ENCODE results near the gene SUN2. TPM values are rescaled to one million over a fixed set of nuclear protein-coding genes. Genes with fewer than 3 reads are reported as not detected.

Gene SUN2
- total RNA-seq, 2 experiments from 2014 or later: 101 to 107 TPM

DNA sequence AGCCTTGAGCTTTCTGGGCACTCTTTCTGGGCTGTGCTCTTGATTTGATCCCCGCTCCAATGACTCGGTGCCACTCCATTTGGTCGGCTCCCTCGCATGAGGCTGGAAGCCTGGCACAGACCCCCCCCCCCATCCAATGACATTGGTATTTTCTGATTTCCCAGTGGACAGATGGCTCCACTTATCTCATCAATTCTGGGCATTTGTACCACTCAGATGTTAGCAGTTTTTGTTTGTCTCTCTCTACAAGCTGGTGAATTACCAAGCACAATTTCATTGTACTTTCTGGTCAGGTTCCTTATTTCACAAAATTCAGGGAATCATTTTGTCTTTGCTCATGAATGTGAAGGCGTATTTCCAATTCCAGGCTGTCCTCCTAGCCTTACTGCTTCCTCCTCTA, 29.1 kb upstream of the SUN2 start:
- no peak for ATAC-seq
- POLR2A ChIA-PET: interaction anchor here (1.2 kb wide), 1 partner anchor 57 kb away, joined by 3 read pairs; no protein-coding TSS in a partner anchor
- CTCF ChIA-PET: interaction anchor here (1.2 to 1.9 kb wide), 2 partner anchors 16 to 19 kb away, joined by 4 to 7 read pairs; no protein-coding TSS in a partner anchor
- no peak overlapping the region for H3K4me3 Mint-ChIP-seq
- intact Hi-C loops (cut with micrococcal nuclease): no loop called here
- TF ChIP-seq, protein P1, sequence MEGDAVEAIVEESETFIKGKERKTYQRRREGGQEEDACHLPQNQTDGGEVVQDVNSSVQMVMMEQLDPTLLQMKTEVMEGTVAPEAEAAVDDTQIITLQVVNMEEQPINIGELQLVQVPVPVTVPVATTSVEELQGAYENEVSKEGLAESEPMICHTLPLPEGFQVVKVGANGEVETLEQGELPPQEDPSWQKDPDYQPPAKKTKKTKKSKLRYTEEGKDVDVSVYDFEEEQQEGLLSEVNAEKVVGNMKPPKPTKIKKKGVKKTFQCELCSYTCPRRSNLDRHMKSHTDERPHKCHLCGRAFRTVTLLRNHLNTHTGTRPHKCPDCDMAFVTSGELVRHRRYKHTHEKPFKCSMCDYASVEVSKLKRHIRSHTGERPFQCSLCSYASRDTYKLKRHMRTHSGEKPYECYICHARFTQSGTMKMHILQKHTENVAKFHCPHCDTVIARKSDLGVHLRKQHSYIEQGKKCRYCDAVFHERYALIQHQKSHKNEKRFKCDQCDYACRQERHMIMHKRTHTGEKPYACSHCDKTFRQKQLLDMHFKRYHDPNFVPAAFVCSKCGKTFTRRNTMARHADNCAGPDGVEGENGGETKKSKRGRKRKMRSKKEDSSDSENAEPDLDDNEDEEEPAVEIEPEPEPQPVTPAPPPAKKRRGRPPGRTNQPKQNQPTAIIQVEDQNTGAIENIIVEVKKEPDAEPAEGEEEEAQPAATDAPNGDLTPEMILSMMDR (IDR thresholded peaks at IDR 0.05): no peak
- H3K4me1 Mint-ChIP-seq (ENCODE audit: low read depth): peaks cover 3% of the 10 kb centered on the region
- no peaks in the 10 kb centered on the region for H3K9me3 Mint-ChIP-seq
- H3K36me3 Mint-ChIP-seq (ENCODE audit: low read depth): peaks cover 2% of the 10 kb centered on the region
- no peak for DNase-seq
- no peaks in the 10 kb centered on the region for H3K27me3 Mint-ChIP-seq
- H3K27ac Mint-ChIP-seq: no peak overlapping the region

DNA sequence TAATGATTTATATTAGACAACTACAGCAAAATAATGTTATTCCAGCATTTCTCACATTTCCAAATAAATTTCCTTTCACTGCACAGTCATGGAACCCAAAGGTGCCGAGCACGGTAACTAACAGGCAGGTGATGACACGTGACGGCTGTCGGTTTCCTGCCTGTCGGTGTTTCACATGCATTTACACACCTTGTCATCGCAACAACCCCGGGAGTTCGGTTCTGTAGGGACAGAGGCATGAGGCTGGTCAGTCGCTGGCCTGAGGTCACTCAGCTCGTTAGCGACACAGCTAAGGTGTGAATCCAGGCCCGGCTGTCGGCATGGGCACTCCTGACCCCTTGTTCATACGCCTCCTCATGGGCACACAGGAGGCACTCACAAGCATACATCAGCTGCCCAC, 28.2 kb upstream of the SUN2 start:
- TF ChIP-seq, protein P1 (IDR thresholded peaks at IDR 0.05): no peak
- DNase-seq (no peak), ATAC-seq (no peak)
- no peaks in the 10 kb centered on the region for H3K27me3 Mint-ChIP-seq
- no peaks in the 10 kb centered on the region for H3K9me3 Mint-ChIP-seq
- H3K4me3 Mint-ChIP-seq: no peak overlapping the region
- POLR2A ChIA-PET: no interaction called here
- intact Hi-C loops (cut with micrococcal nuclease): no loop called here
- CTCF ChIA-PET: interaction anchor here (1.2 to 1.9 kb wide), 2 partner anchors 15 to 18 kb away, joined by 4 to 7 read pairs; no protein-coding TSS in a partner anchor
- peaks cover 2% of the 10 kb centered on the region for H3K36me3 Mint-ChIP-seq (ENCODE audit: low read depth)
- no peak overlapping the region for H3K27ac Mint-ChIP-seq
- H3K4me1 Mint-ChIP-seq (ENCODE audit: low read depth): peaks cover 3% of the 10 kb centered on the region

- Mint-ChIP-seq H3K4me1 (ENCODE audit: low read depth) (peaks cover 3% of the 10 kb centered on the region), H3K9me3 (no peaks in the 10 kb centered on the region), H3K27ac (no peak overlapping the region), H3K27me3 (no peaks in the 10 kb centered on the region), H3K36me3 (ENCODE audit: low read depth) (peaks cover 2% of the 10 kb centered on the region), H3K4me3 (no peak overlapping the region)
- CTCF ChIA-PET: interaction anchor here (1.2 kb wide), 1 partner anchor 14 kb away, joined by 4 read pairs; no protein-coding TSS in a partner anchor
- POLR2A ChIA-PET: interaction anchor here (1.1 kb wide), 1 partner anchor 10 kb away, joined by 3 read pairs; no protein-coding TSS in a partner anchor
- DNase-seq (no peak), ATAC-seq (no peak)
- intact Hi-C loops (cut with micrococcal nuclease): no loop called here
- TF ChIP-seq, protein P1 (IDR thresholded peaks at IDR 0.05): no peak
Measured at GRCh38 chr22:38783095-38783615, 27.4 kb upstream of the SUN2 start.

DNA sequence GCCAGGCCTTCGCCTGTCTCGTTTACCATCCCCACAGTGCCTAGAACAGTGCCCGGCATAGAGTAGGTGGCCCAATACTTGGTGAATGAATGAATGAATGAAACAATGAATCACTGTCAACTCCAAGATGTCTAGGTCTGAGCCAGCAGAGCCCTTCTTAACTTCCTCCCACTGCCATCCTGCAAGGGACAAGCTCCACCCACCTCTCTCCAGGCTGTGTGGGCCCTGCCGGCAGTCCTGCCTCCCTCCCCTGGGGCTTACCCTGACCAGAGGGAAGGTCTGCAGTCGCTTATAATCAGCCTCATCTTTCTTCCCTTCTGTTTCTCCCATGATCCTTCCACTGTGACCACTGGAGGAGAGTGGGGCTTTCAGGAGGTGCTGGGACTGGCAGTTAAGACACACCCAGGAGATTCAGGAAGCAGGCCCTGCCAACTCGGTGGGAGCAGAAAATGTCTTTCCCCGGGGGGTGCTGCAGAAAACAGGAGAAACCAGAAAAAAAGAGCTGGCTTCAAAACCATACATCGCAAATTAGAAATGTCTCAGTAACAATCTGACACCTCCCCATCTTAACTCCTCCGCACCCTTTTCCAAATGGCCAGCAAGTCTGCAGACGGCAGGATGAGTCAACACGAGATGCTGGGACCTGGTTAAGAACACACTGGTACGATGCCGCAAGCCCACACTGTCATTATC, 26.8 kb upstream of the SUN2 start:
- Mint-ChIP-seq H3K27ac (no peak overlapping the region), H3K9me3 (no peaks in the 10 kb centered on the region), H3K27me3 (no peaks in the 10 kb centered on the region), H3K4me3 (no peak overlapping the region), H3K4me1 (ENCODE audit: low read depth) (peaks cover 3% of the 10 kb centered on the region), H3K36me3 (ENCODE audit: low read depth) (peaks cover 2% of the 10 kb centered on the region)
- ATAC-seq (peak; percentile 51), DNase-seq (no peak)
- intact Hi-C loops (cut with micrococcal nuclease): no loop called here
- POLR2A ChIA-PET: interaction anchor here (0.6 to 1.1 kb wide), 2 partner anchors 11 to 17 kb away, joined by 3 read pairs; no protein-coding TSS in a partner anchor
- CTCF ChIA-PET: interaction anchor here (1.2 to 2.2 kb wide), 2 partner anchors 14 to 16 kb away, joined by 4 to 5 read pairs; no protein-coding TSS in a partner anchor
- TF ChIP-seq, protein P1 (IDR thresholded peaks at IDR 0.05): no peak

DNA sequence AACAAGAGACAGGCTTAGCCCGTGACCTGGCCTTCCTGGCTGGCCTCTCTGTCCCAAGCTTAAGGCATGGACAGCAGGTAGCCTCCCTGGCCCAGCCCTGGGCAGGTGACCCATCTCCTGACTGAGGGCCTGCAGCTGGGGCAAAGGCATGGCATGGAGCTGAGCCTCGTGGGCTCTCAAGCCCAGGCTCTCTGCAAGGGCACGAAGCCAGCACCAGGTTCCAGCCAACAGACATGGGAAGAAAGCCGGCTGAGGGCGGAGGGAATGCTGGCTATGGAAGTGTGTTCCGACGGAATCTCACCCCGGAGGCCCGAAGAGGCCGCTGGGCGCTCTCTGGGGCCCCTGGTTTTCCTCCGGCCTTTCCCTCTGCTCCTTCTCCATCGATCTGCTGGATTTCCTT, 25.2 kb upstream of the SUN2 start:
- intact Hi-C loops (cut with micrococcal nuclease): no loop called here
- ChIA-PET POLR2A (interaction anchor here (0.6 to 1.0 kb wide), 3 partner anchors 8 to 28 kb away, joined by 3 read pairs; no protein-coding TSS in a partner anchor), CTCF (interaction anchor here (1.0 to 2.2 kb wide), 2 partner anchors 12 to 15 kb away, joined by 4 to 5 read pairs; no protein-coding TSS in a partner anchor)
- H3K27ac Mint-ChIP-seq: no peak overlapping the region
- H3K36me3 Mint-ChIP-seq (ENCODE audit: low read depth): peaks cover 2% of the 10 kb centered on the region
- H3K27me3 Mint-ChIP-seq: no peaks in the 10 kb centered on the region
- H3K4me1 Mint-ChIP-seq (ENCODE audit: low read depth): peaks cover 3% of the 10 kb centered on the region
- H3K9me3 Mint-ChIP-seq: no peaks in the 10 kb centered on the region
- DNase-seq: no peak
- TF ChIP-seq, protein P1 (IDR thresholded peaks at IDR 0.05): no peak
- no peak overlapping the region for H3K4me3 Mint-ChIP-seq
- ATAC-seq: no peak

All from activated CD8-positive, alpha-beta T cell treated with anti-CD3 and anti-CD28 coated beads for 36 hours (primary cell).